GM18861 (cell line): Measurements from ENCODE around the gene DRAXIN.

ENCODE experiments used
- ATAC-seq: cut with Tn5 transposase; IDR thresholded peaks from one replicate; pipeline ENCODE4 v1.9.1; 2021; ENCODE audit not compliant: unreplicated experiment

Gene DRAXIN

DNA sequence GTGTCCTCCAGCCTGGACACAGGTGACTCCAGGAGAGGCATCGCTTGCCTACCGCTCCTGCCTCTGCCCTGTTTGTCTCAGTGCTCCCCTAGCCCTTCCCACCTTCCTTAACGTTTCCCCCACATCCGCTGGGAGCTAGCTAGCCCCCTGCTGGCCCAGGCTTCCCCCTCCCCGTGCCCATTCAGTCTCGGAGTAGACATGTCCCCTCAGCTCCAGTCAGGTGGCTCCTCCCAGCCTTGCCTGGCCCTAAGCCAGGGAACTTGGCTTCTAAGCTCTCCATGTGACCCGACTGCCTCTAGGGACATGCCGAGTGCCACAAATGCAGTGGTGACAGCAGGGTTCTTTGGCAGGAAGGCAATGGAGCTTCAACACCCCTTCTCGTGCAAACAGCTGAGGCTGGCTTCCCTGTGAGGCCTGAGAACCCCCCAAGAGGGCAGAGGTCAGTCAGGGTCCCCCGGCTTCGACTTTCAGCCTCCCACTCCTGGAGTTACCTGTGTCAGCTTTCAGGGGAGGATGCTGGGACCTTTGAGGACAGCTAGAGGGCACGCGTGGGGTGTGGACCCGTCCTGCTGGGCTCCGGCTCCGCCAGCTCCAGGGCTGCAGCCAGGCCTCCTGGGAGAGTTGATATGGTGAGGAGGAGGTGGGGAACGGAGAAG, 16.2 kb downstream of the DRAXIN start:
- no peak for ATAC-seq

DNA sequence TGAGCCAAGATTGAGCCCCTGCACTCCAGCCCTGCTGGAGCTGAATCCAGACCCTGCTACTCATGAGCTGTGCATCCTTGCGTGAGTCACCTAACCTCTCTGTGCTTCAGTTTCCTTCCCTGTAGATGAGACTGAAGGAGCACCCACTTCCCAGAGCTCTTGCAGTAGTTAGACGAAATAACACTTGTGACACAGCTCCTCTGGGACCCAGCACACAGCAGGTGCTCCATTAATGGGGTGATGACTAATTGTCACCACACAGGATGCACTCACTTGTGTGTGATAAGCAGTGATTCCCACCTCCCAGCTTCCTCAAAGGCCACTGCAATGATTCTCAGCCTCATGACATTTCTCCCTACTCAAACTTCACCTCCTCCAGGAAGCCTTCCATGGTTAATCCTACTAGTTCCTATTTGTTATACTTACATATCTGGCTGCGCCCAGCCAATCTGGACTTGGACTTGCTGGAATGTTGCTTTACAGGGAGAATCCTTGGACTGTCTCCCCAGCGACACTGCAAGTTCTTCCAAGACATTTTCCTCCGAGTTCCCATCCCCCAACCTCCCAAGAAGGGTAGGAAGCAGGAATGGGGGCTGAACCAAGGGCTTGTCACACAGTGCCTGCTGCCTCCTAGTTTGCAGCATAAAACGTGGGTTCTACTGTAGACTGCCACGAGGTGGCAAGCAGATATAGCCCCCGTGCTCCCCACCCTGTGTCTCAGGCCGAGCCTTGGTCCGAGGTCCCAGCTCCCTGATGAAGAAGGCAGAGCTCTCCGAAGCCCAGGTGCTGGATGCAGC, 17.2 kb downstream of the DRAXIN start:
- ATAC-seq = no peak

DNA sequence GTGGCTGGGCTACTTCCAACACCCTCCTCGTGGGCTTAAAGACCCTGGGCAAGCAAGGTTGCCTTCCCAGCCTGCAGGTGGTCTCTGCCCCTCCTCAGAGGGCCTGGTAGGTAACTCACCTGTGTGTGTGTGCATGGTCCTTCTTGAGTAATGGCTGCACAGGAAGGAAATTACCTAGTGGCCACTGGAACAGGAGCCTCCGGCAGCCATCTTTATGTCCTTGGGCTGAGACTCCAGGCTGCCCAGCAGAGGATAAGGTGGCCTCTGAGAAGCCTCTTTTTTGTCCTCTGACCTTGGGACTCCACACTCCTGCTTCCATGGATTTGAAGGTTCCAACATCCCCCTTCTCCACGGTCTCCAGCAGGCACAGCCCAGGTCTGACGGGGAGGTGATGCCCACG, 20.0 kb downstream of the DRAXIN start:
- no peak for ATAC-seq

DNA sequence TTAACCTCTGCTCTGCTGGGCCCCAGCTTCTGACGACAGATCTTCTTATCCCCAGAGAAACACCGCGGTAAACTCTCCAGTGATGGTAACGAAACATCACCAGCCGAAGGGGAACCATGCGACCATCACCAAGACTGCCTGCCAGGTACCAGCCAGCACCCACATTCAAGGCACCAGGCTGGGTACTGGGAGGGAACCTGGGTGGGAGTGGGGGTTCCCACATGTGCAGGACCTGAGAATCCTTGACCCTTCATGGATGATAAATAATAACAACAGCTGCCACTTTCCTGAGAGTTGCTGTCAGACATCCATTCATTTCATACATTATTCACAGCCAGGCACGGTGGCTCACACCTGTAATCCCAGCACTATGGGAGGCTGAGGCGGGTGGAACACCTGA, 20.8 kb downstream of the DRAXIN start:
- no peak for ATAC-seq

DNA sequence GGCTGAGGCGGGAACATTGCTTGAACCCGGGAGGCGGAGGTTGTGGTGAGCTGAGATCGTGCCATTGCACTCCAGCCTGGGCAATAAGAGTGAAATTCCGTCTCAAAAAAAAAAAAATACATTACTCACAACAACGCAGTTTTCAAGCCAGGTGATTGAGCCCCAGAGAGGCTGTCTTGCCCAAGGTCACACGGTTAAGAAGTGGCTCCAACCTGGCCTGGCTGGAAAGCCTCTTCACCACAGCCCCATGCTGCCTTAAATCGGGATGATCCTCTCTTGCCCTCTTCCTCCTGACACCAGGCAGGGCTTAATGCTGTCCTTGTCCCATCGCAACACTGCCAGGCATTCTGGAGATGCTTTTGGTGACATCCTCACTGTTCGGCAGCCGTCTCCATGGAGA, 21.6 kb downstream of the DRAXIN start:
- no peak for ATAC-seq

DNA sequence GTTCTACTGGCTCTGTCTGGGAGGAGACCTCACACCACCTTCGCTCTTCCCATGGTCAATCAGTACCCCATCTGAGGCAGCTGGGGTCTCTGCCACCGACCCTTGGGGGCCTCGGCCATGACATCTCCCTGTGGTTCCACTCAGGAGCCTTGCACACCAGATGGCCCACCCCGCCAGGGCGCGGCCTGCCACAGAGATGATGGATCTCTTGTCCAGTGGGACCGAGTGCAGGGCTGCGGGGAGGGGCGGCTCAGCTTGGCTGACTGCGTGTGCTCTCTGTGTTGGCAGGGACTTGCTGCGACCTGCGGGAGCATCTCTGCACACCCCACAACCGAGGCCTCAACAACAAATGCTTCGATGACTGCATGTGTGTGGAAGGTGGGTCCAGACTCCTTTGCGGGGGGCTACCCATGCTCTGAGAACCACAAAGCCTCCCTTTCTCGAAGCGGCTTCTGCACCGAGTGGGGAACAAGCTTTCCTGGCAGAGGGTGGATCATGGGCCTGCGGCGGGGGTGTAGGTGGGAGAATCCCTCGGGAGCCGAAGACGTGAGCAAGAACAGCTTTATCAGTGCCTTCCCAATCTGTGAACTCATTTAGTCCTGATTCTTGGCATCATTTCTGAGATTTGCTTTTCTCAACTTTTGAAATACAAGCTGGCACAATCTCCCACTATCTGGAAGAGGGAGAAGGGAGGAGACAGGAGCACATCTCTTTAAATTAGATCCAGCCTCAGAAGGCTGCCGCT, 23.5 kb downstream of the DRAXIN start:
- ATAC-seq = no peak

DNA sequence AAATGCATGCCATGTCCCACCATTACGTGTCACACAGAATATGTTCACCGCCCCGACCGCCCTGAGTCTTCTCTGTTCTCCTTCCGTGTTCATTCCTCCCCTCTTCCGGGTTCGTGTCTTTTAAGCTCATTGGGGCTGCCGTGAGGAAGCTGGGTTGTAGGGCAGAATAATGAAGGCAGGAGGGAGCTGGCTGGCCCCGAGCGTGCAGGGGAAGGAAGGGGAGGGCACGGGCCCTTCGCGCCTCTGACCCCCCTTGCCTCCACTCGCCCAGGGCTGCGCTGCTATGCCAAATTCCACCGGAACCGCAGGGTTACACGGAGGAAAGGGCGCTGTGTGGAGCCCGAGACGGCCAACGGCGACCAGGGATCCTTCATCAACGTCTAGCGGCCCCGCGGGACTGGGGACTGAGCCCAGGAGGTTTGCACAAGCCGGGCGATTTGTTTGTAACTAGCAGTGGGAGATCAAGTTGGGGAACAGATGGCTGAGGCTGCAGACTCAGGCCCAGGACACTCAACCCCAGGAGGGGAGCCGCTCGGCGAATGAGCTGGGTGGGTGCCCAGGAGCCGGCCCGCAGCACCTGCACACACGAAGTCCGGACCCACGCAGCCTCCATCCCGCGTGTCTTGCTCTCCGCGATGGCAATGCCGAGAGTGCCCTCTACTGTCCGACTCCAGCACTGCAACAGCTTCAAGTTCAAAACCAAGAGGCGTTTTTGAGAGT, 28.0 kb downstream of the DRAXIN start:
- ATAC-seq = no peak

DNA sequence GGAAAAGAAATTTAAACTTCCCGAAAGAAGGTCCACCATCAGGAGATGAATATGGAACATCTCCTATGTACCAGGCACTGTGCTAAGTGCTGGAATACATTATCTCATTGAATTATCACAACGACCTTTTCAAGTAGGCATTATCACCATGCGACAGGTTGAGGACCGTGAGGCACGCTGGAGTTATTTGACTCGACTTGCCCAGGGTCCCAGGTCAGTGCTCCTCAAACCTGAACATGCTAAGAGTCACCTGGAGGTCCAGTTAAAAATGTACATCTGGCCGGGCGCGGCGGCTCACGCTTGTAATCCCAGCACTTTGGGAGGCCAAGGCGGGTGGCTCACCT, 28.5 kb downstream of the DRAXIN start:
- ATAC-seq = no peak

DNA sequence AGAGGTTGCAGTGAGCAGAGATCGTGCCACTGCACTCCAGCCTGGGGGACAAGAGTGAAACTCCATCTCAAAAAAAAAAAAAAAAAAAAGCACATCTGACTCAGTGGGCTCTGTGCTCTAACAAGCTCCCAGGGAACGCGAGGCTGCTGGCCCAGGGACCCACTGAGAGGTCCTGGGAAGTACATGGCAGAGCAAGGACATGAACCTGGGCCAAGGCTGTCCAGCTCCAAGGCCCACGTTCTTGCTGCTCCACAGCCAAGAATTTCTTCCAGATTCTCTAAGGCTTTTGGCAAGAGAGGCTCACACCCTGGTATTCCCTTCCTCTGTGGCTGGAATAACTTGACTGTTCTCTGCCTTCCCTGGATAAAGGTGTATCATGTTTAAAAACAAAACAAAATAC, 29.0 kb downstream of the DRAXIN start:
- ATAC-seq = no peak

DNA sequence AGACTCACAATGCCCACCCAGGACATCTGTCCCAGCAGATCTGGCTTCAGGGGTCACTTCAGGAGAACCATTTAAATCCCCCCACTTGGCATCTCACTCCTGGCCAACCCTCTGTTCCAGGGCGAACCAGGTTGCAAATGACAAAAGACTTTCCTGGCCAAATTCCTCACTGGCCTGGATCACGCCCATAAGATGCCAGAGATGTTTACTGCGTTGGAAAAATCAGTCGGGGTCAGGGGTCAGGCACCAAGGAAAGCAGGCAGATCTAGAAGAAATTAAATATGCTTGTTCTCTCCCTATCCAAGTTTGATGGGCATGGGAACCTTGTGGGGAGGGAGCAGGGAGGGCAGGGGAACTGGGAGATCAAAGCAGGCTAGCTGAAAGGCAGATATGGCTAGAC, 29.8 kb downstream of the DRAXIN start:
- ATAC-seq = no peak

DNA sequence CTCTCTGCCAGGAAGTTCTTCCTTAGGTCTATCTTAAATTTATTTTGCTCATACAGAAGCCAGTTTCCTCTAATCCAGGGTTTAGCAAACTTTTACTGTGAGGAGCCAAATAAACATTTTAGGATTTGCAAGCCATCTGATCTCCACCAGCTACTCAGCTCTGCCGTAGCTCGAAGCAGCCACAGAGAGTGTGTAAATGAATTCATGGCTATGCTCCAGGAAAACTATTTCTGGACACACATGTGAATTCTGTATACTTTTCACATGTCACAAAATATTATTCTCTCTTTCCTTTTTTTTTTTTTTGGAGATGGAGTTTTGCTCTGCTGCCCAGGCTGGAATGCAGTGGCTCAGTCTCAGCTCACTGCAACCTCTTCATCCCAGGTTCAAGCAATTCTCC, 31.0 kb downstream of the DRAXIN start:
- ATAC-seq = no peak

DNA sequence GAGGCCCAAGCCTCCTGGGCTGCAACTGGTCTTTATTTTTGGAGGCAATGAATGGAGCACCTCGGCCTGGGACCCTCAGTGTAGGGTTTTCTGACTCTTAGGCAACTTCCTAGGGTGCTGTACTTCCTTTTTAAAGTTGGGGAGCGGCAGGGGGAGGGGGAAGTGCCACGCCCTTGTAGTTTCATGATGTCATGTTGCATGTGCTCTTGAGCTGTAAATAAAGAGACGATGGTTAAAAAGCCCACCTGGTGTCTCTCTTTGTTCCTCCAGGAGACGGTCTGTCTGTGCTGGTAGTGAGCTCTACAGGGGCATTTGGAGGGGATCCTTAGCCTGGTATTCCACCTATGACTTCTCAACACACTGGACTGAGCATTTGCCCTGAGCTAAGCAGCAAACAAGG, 34.1 kb downstream of the DRAXIN start:
- ATAC-seq = no peak

DNA sequence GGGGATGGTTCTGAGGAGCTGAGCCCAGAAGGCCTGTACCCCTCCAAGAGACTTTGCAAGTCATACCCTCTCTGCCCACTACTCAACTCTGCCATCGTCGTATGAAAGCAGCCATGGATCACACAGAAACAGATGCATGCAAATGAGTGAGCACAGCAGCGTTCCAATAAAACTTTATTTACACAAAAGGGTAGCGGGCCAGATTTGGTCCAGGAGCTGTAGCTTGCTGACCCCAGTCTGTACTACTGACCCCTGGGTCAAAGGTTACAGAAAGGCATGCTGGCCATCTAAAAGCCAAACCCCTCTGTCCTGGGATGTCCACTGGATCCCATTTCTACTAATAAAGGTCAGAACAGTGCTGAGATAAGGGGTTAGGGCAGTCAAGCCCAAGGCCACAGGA, 35.6 kb downstream of the DRAXIN start:
- ATAC-seq = no peak

DNA sequence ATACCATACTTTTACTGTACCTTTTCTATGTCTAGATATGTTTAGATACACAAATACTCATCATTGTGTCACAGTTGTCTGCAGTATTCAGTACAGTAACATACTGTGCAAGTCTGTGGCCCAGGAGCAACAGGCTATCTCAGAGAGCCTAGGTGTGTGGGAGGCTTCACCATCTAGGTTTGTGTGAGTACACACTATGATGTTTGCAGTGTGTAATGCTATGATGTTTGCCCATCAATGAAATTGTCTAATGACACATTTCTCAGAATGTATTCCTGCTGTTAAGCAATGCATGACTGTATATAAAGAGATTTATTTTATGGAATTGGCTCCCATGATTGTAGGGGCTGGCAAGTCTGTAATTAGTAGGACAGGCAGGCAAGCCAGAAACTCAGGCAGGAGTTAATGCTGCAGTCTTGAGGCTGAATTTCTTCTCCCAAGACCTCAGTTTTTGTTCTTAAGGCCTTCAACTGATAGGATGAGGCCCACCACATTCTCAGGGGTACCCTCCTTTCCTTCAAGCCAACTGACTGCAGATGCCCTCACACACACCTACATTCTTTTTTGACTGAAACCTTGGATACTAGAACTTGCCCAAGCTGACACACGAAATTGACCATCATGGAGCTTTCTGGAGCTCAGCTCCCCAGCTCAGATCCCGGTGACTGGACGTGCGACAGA, 36.8 kb downstream of the DRAXIN start:
- no peak for ATAC-seq

DNA sequence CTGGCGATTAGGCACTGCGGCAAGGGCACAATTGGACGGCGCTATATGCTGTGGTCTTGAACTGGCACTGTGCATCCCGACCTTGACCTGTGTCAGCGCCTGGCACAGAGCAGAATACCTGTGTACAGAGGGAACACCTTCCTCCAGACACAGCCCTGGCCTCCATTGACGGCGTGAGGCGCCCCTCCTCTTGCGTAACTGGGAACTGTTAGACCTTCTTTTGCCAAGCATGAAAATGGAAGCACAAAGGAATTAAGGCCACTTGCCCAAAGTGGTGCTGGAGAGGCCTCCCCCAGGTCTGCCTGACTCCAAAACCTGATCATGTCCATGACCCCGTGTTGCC, 37.6 kb downstream of the DRAXIN start:
- no peak for ATAC-seq

DNA sequence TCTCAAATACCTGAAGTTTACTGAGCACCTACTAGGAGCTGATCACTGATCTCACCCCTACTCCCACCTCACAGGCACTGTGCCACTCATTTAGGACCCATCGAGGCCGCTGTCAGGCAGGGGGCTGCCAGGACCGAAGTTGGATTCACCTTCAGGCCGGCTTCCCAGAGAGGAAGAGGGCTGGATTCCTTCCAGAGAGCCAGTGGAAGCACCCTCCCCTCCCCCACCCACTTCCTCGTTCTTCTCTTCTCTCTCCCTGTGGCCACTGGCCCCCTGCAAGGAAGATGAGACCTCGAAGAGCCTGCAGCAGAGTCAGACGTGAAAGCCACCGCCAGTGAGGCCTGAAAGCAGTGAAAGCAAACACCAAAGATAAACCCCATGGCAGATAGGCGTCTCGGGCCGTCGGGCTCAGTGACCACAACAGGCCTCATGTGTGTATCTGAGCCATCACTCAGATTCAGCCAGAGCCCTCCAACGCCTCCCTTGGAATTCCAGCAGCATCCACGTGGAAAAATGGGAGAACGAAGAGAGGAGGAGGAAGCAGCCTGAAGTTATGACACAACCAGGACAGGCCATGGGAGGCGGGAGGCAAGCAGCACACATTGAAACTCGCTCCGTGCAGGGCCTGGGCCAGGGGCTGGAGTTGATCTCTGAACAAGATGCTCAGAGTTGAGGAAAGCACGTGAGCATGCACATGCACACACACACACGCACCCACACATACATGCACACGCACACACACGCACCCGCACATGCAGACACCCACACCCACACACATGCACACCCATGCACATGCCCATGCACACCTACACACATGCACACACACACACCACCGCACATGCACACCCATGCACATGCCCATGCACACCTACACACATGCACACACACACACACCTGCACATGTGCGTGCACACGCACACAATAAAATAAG, 38.3 kb downstream of the DRAXIN start:
- no peak for ATAC-seq

DNA sequence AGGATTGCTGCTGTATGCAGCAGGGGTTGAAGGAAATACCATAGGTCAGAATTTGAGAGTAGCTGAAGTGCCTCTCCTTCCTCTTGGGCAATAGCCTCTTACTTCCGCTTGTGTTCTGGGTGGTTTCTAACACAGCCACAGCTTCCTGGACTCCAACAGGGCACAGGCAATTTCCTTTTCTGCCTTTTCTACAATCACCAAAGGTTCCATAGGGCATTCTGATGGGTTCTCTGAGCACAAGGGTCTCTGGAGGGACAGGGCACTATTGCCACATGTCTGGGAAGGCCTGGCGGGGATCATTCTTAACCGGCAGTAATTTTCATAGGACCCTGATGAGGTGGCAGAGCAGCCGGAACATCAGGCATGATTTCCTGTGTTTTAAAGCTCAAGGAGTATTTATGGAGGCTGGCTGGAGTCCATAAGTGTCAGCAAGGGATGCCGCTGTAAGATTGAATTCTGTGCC, 39.0 kb downstream of the DRAXIN start:
- no peak for ATAC-seq

DNA sequence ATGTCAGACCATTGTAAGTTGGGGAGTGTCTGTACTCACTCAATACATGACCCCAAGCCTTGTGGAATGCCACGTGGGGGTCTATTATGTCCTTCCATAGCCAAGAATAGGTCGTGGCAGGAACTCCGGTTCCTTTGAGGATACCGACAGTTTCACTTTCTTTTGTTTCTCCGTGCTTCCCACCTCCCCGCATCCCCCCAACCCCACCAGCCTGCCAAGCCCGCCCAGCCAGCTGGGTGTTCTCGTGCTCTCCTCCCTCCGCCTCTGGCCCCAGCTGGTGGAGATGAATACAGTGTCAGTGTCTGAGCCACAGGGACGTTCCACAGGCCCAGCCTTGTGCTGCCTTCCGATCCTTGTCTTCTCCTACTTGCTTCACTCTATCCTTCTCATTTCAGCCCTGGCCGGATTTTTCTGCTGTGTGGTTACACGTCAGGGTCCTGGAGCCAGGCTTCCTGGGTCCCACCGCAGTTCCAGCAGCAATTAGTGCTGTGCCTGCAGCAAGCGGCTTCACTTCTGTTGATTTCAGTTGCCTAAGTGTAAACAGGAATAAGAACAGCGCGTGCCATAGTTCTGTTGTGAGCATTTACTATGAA, 40.3 kb downstream of the DRAXIN start:
- no peak for ATAC-seq

DNA sequence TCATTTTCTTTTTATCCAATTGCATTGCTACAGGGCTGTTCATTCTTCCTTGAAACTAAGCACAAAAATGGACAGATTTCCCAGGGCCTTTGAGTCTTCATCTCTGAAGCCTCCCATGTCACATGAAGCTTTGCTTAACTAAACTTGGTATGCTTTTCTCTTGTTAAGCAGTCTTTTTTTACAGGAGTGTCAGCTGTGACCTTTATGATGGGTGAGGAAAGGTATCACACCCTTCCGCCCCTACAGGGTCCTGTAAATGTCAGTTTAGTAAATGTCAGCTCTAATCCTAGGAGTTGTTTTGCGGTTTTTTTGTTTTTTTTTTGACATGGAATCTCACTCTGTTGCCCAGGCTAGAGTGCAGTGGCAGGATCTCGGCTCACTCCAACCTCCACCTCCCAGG, 41.8 kb downstream of the DRAXIN start:
- ATAC-seq = no peak

DNA sequence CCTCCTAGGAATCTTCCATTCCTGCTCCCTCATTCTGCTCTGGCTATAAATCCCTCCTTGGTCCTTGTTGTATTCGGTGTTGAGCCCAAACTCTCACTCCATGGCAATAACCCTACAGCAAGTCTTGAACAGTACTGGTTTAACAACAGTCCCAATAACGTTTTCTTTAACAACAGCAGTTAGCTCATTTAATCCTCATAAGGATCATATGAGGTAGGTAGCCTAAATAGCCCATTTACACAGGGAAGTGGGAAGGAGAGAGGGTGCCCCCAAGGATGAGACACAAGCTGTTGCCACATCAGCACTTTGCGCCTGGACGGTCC, 44.0 kb downstream of the DRAXIN start:
- ATAC-seq = no peak
